OCI-M2 (cell line): Measurements from ENCODE around the gene FAM114A2.
"Not testable (repeated sequence)": the region's sequence is repeated elsewhere in the genome, so short reads cannot be mapped to it uniquely, and the experiment has no call there.

Experiments used
- DNase-seq: peaks from one replicate; lab custom pipeline; 2025; ENCODE audit not compliant: unreplicated experiment; lab: John Stamatoyannopoulos, UW

Gene FAM114A2

DNA sequence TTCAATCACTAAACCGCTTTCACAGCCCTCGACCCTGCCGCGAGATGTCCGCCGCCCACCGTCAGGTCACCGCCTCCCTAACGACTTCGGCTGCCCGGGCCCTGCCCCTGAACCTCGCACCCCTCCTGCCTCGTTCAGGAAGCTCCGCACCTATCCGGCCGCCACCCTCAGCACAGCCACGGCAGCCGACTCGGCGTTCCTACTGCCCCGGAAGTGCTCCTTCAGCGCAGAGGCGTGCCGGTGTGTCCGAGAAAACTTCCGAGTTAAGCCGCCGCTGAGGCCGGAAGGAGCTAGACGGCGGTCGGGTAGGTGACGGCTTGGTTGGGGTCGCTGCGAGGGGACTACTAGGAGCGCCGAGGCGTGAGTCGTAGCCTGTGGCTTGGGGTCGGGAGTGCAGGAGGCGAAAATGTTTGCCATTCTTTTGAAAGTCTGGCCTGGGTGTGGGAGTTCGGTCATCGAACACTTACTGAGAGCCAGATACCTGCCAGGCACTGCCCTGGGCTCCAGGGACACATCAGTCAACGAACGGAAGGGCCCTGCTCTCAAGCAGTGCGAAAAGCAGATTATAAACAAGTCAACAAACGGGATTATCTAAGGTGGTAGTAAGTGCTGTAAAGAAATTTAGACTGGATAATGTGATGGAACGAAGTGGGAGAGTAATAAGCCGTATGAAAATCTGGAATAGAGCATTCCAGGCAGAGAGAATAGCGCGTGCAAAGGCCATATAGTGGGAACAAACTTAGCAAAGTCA lies at the start of gene FAM114A2, which contains the start of gene MFAP3:
Gene FAM114A2 (minus strand): TSS at position 204 of the 751 bp plus-strand sequence. CDS start 3,957 bp downstream, outside the sequence.
Gene MFAP3 (plus strand): TSS at position 261 of the 751 bp plus-strand sequence. CDS start 10,756 bp downstream, outside the sequence.
- peak; percentile 21 for DNase-seq

DNA sequence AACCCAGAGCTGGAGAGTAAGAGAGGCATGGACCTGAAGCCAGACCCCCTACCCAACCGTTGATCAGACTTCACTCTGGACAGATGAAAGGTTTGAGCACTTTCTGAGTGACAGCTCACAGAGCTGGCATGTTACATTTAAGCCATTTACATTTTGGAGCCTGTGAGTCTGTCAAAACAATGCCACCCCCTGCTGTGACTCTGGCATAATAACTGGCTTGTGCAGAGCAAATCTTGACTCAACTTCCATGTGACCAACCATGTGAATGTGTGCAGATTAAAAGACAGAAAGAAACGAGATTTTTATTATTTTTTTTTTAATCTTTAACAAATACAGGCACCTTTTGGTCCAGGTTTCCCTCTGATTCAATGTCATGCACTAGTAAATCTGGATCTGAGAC lies 48.5 kb upstream of the FAM114A2 start:
- DNase-seq: no peak

- DNase-seq: no peak
Observed at GRCh38 chr5:154086641-154087040, 47.9 kb upstream of the FAM114A2 start.

DNA sequence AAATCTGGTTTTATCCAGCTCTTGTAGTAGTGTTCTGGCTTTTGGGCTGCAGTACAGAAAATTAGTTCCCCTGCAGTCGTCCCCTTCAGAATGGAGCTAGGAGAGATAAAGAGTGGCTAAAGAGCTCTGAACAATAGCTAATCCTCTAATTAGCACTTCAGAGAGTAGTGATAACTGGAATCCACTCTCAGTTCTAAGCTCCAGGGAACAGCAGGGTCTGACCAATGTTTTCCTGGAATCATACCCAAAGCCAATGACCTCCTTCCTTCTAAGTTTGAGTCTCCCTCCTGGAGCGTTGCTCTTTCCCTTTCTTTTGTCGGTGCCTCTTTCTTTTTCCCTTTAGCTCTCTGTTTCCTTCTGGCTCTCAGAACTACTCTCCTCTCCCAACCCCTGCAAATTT lies 47.4 kb upstream of the FAM114A2 start:
- DNase-seq: no peak

GRCh38 chr5:154084062-154084639 lies 45.4 kb upstream of the FAM114A2 start:
- no peak for DNase-seq

DNA sequence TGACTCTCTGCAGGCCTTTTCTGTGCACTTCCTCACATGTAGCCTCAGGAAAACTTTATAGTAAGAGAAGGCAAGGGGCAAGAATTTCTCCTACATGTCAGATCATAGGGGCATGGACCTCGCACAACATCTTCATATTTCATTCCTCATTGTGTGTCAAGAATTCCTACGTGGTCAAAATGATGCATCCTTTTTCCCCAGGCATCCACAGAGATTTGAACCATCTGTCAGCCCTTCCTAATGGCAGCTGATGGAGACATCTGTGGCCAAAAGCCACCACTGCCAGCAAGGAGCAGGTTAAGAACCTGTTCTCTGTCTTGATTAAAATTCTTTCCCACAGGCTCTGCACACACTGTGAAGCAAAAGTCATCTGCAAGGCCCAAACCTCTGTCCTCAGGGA lies 42.5 kb upstream of the FAM114A2 start:
- DNase-seq: no peak

DNA sequence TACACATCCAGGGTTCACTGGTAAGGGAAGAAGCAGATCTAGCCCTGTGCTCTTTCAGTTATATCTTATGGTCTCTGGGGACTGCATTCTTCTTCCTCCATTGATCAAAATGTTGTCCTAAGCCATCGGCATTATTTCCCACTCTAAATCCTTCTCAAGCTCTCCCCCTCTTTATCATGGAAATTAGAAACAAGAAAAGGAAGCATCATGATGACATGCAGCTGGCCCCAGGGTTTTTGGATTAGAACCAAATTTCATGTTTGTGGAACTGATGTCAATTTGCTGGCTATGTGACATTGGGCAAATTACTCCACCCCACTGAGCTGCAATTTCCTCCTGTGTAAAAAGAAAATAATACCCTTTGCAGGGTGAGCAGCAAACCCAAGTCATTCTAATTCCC lies 39.6 kb upstream of the FAM114A2 start:
- no peak for DNase-seq

DNA sequence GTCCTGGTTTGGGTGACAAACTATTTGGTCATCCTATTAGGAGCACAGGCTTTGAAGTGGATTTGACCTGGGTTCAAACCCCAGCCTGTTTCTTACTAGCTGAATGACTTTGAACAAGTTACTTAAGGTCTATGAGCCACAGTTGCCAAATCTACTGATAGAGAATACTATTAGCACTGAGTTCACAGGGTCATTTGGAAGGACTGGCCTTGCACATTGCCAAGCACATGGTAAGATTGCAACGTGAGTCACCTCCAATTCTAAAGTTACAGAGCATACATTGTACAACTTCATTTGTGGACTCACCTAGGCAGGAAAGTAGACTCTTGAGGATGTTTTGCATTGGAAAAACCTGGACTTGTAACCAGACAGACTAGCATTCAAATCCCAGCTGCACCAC lies 39.0 kb upstream of the FAM114A2 start:
- no peak for DNase-seq

DNA sequence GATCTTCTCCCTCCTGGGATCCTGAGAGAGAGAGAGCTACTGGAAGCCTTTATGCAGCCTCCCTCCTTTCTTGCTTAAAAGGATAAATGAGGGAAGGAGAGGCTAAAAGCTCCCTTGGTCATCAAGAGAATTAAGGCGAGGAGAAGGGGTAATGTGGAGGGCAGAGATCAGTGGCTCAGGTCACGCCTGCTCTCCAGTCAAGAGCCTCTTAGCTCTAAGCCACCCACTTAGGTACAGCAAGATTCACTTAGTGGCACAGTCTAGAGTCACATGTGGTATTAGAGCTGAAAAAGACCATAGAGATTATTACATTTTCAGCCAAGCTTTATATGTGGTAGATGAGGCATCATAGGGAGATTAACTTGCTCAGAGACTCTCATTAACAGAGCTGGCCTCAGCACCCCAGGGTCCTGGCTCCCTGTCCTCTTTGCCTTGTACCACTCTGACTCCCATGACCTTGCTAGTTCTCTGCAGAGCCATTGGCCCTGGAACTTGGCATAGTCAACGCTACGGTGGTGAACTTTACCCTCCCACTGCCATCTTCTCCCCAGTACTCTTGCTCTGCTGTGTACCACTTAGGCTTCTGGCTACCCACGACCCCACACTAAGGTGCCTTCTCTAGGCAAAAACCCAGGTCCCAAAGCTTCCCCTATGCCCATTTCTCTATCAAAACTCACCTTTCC lies 37.7 kb upstream of the FAM114A2 start:
- no peak for DNase-seq

GRCh38 chr5:154072414-154073171 lies 33.9 kb upstream of the FAM114A2 start:
- DNase-seq: peak; percentile 22

- DNase-seq: no peak
Observed at GRCh38 chr5:154071799-154072413, 33.2 kb upstream of the FAM114A2 start.

- not testable (repeated sequence) for DNase-seq
Observed at GRCh38 chr5:154069854-154070253, 31.1 kb upstream of the FAM114A2 start.

DNA sequence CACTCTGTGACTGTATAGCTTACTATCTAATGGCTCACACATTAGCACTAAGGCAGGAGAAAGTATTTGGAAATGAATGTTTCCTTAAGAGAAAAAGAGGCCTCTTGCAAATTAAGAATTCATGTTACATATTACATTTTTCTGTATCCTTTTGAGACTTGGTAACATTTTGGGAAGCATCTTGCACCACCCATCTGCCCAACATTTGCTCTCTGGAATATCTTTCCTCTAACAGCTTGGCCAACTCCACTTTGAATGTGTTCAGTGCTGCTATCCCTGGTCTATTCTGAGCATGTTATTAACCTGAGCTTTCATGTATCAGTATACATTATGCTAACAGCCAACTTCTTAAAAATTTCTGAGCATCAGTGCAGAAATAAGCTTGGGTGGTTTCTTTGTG lies 27.3 kb upstream of the FAM114A2 start:
- DNase-seq: no peak

DNA sequence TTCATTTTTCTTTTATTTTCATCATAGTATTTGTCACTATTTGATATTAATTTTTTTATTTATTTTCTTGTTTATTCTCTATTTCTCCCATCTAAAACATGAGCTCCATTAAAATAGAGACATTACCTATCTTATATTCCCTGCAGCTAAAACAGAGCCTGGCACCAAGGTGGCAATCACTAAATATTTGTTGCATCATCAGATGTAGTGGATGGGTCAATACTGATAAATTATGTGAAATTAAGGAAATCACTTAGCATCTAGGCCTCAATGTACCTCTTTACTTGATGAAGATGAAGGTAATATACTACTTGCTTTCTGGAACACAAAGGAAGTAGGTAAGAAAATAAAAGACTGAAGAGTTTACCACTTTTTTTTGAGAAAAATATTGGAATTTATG lies 24.7 kb upstream of the FAM114A2 start:
- no peak for DNase-seq

DNA sequence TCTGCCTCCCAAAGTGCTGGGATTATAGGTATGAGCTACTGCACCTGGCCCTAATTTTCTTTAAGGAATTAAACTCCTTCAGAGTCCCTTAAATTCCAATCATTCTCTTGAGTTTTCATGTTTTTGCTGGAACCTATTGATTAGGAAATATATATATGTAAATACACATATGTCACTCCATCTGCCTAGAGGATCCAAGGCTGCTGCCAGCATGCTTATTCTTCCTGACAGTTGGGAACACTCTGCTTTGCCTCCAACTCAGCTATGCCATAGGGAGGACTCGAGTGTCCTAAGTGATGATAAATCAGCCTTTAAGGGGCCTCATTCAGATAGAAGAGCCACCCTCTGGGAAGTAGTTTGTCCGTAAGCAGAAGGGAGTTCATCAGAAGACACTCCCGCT lies 21.9 kb upstream of the FAM114A2 start:
- DNase-seq: no peak

GRCh38 chr5:154059583-154059982 lies 20.9 kb upstream of the FAM114A2 start:
- no peak for DNase-seq

DNA sequence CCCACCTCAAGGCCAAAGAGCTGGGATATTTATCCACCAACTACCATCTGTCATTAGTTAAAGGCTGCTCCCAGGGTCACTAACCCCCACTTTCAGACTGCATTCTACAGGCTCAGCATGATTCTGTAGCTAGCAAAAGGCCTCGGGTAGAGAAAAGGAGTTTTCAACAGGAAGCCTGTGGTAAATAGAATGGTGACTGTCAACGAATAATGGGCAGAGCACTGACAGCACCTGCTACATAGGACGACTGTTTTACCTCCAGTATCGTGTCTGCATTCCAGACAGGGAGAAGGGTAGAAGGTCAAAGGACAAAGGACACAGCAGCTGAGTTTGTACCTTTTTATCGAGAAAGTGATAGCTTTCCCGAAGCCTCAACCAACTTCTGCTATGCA lies 20.3 kb upstream of the FAM114A2 start:
- no peak for DNase-seq

- no peak for DNase-seq
Observed at GRCh38 chr5:154058055-154059038, 19.6 kb upstream of the FAM114A2 start.

DNA sequence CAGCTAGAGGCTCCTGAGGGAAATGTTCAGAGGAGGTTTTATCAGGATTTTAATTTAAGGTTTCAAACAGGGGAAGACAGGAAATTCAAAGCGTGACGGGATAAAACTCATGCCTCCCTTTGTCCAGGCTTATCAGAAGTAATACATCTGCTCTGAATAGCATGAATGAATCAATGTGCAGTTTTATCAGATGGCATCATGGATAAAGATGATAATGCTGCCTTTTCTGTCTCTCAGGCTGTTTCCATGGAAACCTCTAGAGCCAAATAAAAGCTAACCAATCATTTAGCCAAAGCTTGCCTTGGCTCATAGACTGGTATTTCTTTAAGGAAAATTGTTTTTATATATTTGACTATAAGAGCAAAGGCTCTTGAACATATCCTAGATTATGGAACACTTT lies 16.5 kb upstream of the FAM114A2 start:
- DNase-seq: no peak

DNA sequence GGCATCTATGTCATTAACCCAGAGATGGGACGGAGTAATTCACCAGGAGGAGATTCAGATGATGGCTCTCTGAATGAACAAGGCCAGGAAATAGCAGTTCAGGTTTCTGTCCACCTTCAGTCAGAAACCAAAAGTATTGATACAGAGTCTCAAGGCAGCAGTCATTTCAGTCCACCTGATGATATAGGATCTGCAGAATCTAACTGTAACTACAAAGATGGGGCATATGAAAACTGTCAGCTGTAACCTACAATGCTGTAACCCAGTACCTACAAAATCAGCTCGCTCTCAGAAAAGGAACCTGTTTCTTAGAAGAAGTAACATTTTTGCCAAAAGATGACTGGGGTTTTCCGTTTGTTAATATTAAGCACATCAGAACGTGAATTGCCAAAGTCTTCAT lies 14.8 kb upstream of the FAM114A2 start:
- DNase-seq: no peak
